HepG2 (cell line): ENCODE measurements around the gene ABHD17B. TPM values are rescaled to one million over a fixed set of nuclear protein-coding genes. Genes with fewer than 3 reads are reported as not detected.

Experiments
- ATAC-seq: fragments of 200-7000 bp; cut with Tn5 transposase; 3 replicates; pipeline ENCODE4 v1.9.1; 2020; ENCODE audit warnings: mild to moderate bottlenecking, moderate library complexity
- BruUV-seq: library from RNA; stranded (reverse); fragments of 400-500 nt; replicated peaks from 2 replicates; lab custom pipeline; 2021; lab: Mats Ljungman, UMichigan
- CTCF ChIA-PET: fragments of 300-600 bp; formaldehyde crosslinking; extraction: SDS; loops from one replicate; lab custom pipeline; 2021; ENCODE audit warnings: low total read pairs, inconsistent platforms, low intra/inter-chr PET ratio; lab: Yijun Ruan, JAX
- POLR2A ChIA-PET: fragments of 350-600 bp; sonication (Branson Sonifier 250); formaldehyde crosslinking; loops from one replicate; lab custom pipeline; 2020; ENCODE audit warnings: antibody characterized with exemption, inconsistent platforms; lab: Yijun Ruan, JAX
- DNase-seq: peaks from one replicate; pipeline ENCODE4 v3.0.0-alpha.2; 2015; ENCODE audit warnings: low spot score
- FAIRE-seq: peaks from 3 replicates; lab custom pipeline; 2011; peaks lifted over from hg19 to GRCh38; lab: Jason Lieb, UNC
- H2AFZ ChIP-seq: one replicate; pipeline ENCODE4 v1.6.1; 2011; ENCODE audit warnings: low read length, inconsistent platforms
- H3K27ac ChIP-seq: fragments of 300-600 bp; 3 replicates; pipeline ENCODE4 v1.8.0; 2011; ENCODE audit warnings: mixed run types, mild to moderate bottlenecking, mixed read lengths, low read length, inconsistent platforms; ENCODE audit not compliant: insufficient read depth; ENCODE audit errors: extremely low read length
- H3K27me3 ChIP-seq, 2 experiments: fragments of 200-600 bp in 1 of 2; 2 replicates in 1 of 2; 3 replicates in 1 of 2; pipeline versions ENCODE4 v1.6.0 to v1.8.0; 2011; ENCODE audit warnings: low read length in 2 of 2, mild to moderate bottlenecking in 2 of 2, moderate library complexity in 2 of 2, inconsistent platforms in 1 of 2; ENCODE audit not compliant: insufficient read depth in 2 of 2, control insufficient read depth in 1 of 2
- H3K36me3 ChIP-seq, 2 experiments: fragments of 200-600 bp in 1 of 2; replicated peaks in 1 of 2; 2 replicates in 1 of 2; 3 replicates in 1 of 2; pipeline versions ENCODE4 v1.5.1 to v1.8.0; 2011; ENCODE audit warnings: low read length in 2 of 2, inconsistent platforms in 1 of 2; ENCODE audit not compliant: insufficient read depth in 2 of 2, control insufficient read depth in 1 of 2
- H3K4me1 ChIP-seq: 2 replicates; pipeline ENCODE4 v1.5.1; 2012; ENCODE audit warnings: low read length, inconsistent platforms; ENCODE audit not compliant: insufficient read depth
- H3K4me2 ChIP-seq: 2 replicates; pipeline ENCODE4 v1.6.0; 2011; ENCODE audit warnings: low read depth, low read length, inconsistent platforms
- H3K4me3 ChIP-seq, 3 experiments: fragments of 200-600 bp in 1 of 3; sonication (generic), shearing (Covaris generic) in 1 of 3; replicated peaks in 1 of 3; 2 replicates each; pipeline ENCODE4 v1.5.1; 2011 to 2016; ENCODE audit warnings: low read length in 3 of 3, inconsistent platforms in 2 of 3, low read depth in 2 of 3, mild to moderate bottlenecking in 2 of 3, control low read depth in 1 of 3, mixed read lengths in 1 of 3; ENCODE audit not compliant: insufficient read depth in 1 of 3
- H3K79me2 ChIP-seq: one replicate; pipeline ENCODE4 v1.6.1; 2011; ENCODE audit warnings: low read length, inconsistent platforms; ENCODE audit not compliant: insufficient read depth
- H3K9ac ChIP-seq: 2 replicates; pipeline ENCODE4 v1.6.0; 2011; ENCODE audit warnings: mild to moderate bottlenecking, low read depth, low read length, inconsistent platforms; ENCODE audit not compliant: insufficient read depth
- H3K9me3 ChIP-seq: 2 replicates; pipeline ENCODE4 v1.5.1; 2012; ENCODE audit warnings: mild to moderate bottlenecking, low read length
- H4K20me1 ChIP-seq: 2 replicates; pipeline ENCODE4 v1.6.0; 2011; ENCODE audit warnings: inconsistent platforms, mild to moderate bottlenecking, low read length, moderate library complexity; ENCODE audit not compliant: insufficient read depth
- BRD4 ChIP-seq: sonication (generic); formaldehyde crosslinking; IDR thresholded peaks from 2 replicates; pipeline ENCODE4 v1.4.0; 2020; ENCODE audit warnings: missing genetic modification reagents
- GATAD2A ChIP-seq: IDR thresholded peaks from 2 replicates; pipeline ENCODE4 v1.6.1; 2016
- GPBP1L1 ChIP-seq: sonication (generic); formaldehyde crosslinking; IDR thresholded peaks from 2 replicates; pipeline ENCODE4 v1.5.0; 2020; ENCODE audit warnings: mild to moderate bottlenecking, missing genetic modification reagents
- HOMEZ ChIP-seq: IDR thresholded peaks from 2 replicates; pipeline ENCODE4 v1.6.1; 2016; ENCODE audit warnings: low read depth
- PAX8 ChIP-seq: sonication (generic); formaldehyde crosslinking; IDR thresholded peaks from 2 replicates; pipeline ENCODE4 v1.8.0; 2022; ENCODE audit warnings: mild to moderate bottlenecking, missing genetic modification reagents, borderline replicate concordance
- PCBP1 ChIP-seq: fragments of 200-400 bp; formaldehyde crosslinking; IDR thresholded peaks from 2 replicates; pipeline ENCODE4 v1.6.1; 2017; ENCODE audit warnings: mild to moderate bottlenecking, low read depth, low read length, borderline replicate concordance
- SAFB2 ChIP-seq: sonication (generic); formaldehyde crosslinking; IDR thresholded peaks from 2 replicates; pipeline ENCODE4 v1.5.1; 2020; ENCODE audit warnings: missing genetic modification reagents, low read depth, mild to moderate bottlenecking, borderline replicate concordance
- SIN3B ChIP-seq: fragments of 150-350 bp; IDR thresholded peaks from 2 replicates; pipeline ENCODE4 v1.6.1; 2014; ENCODE audit warnings: low read length
- SIX1 ChIP-seq: sonication (generic); formaldehyde crosslinking; IDR thresholded peaks from 2 replicates; pipeline ENCODE4 v1.4.0; 2020; ENCODE audit warnings: missing genetic modification reagents, borderline replicate concordance
- TCF7 ChIP-seq: sonication (generic); IDR thresholded peaks from 2 replicates; pipeline ENCODE4 v1.6.1; 2016; ENCODE audit warnings: antibody characterized with exemption, low read depth
- TGIF2 ChIP-seq: IDR thresholded peaks from 2 replicates; pipeline ENCODE4 v1.6.1; 2016; ENCODE audit warnings: control low read depth, missing compliant biosample characterization
- ZNF24 ChIP-seq: fragments of 450-650 bp; IDR thresholded peaks from 2 replicates; pipeline ENCODE4 v1.6.1; 2017; ENCODE audit warnings: antibody characterized with exemption, mild to moderate bottlenecking
- ZNF501 ChIP-seq: sonication (generic); formaldehyde crosslinking; IDR thresholded peaks from 2 replicates; pipeline ENCODE4 v1.5.1; 2020; ENCODE audit warnings: mild to moderate bottlenecking, moderate library complexity, missing genetic modification reagents
- WGBS: methylation state at CpG from one replicate; pipeline ENCODE4 v1.1.6; 2017; ENCODE audit warnings: low lambda C conversion rate; 5-methylcytosine and 5-hydroxymethylcytosine counted together
- in situ Hi-C: cut with HindIII; loops from 2 replicates; pipeline ENCODE4 v1.10.0; 2017; ENCODE audit warnings: low pct_unique_long_range_greater_than_20kb; ENCODE audit not compliant: extremely low pct_ligation_motif_present
- intact Hi-C: fragments of 100-400 bp; cut with micrococcal nuclease; formaldehyde crosslinking; loops from one replicate; pipeline ENCODE4 v1.10.0; 2022; ENCODE audit not compliant: unreplicated experiment
- polyA plus RNA-seq, 8 experiments: library from polyadenylated mRNA; depleted of rRNA in 3 of 8; stranded (reverse) in 7 of 8; unstranded in 1 of 8; fragments of >200 nt; fragmentation: Illumina TruSeq in 4 of 8; extraction: Trizol in 4 of 8; gene quantifications; 2 replicates each; pipeline versions ENCODE4 v1.2.1 to v1.2.3, GENCODE V29; 2011 to 2016; ENCODE audit warnings: low read depth in 4 of 8, missing spikeins in 1 of 8, mixed read lengths in 1 of 8; ENCODE audit not compliant: insufficient read depth in 1 of 8
- total RNA-seq, 5 experiments: library from RNA; depleted of rRNA; stranded (reverse); fragments of >200 nt; fragmentation: Illumina TruSeq; extraction: Trizol; gene quantifications; 2 replicates each; pipeline ENCODE4 v1.2.3, GENCODE V29; 2016; ENCODE audit warnings: low read depth in 1 of 5

Gene ABHD17B
- total and polyA plus RNA-seq, 2 of the 13 experiments (the other 11 are each of a cell fraction or from before 2014, with no cell fraction given) = 11.3 to 22.0 TPM

- WGBS = 87% methylated on average over 2 of the region's 2 CpGs
- Histone ChIP-seq H3K27ac (no peak overlapping the region), H3K4me1 (peaks cover 15% of the 10 kb centered on the region), H3K9me3 (no peaks in the 10 kb centered on the region), H3K36me3 (peaks cover 0 to 5% of the 10 kb centered on the region in 2 experiments; a peak in 2 of 5 replicates), H3K4me3 (no peak overlapping the region), H4K20me1 (0 out of 2 replicates have a peak, but pooled peaks cover 2% of the 10 kb centered on the region), H3K27me3 (no peaks in the 10 kb centered on the region), H3K9ac (no peak overlapping the region), H3K79me2 (peaks cover 6% of the 10 kb centered on the region), H2AFZ (no peak overlapping the region), H3K4me2 (no peak overlapping the region)
- BruUV-seq = no TSS peak
- ATAC-seq = 0 out of 3 replicates have a peak, but pooled peaks have one; percentile 33
- TF ChIP-seq PCBP1 (no peak), ZNF24 (no peak), TCF7 (no peak), SIN3B (no peak), SIX1 (CRISPR knock-in tag) (no peak), PAX8 (CRISPR knock-in tag) (no peak), GPBP1L1 (CRISPR knock-in tag) (no peak), HOMEZ (CRISPR knock-in tag) (no peak), BRD4 (CRISPR knock-in tag) (no peak), ZNF501 (no peak), TGIF2 (CRISPR knock-in tag) (no peak), SAFB2 (no peak), GATAD2A (CRISPR knock-in tag) (no peak)
- no peak for FAIRE-seq
- in situ Hi-C loops (no loop called here), intact Hi-C loops (no loop called here)
- CTCF ChIA-PET = no interaction called here
- peak; percentile 3 for DNase-seq
- POLR2A ChIA-PET = interaction anchor here (1.4 kb wide), 1 partner anchor 33 kb away, joined by 3 read pairs; the partner anchor contains the start of genes ABHD17B and C9orf85
Observed at GRCh38 chr9:71944754-71945375, 33.9 kb upstream of the ABHD17B start.
